Testis (tissue), 2 donors: ENCODE results near the gene RGS11.

Source experiments
- CTCF ChIP-seq, 3 experiments: fragments of 450-650 bp in 2 of 3; fragments of 200-600 bp in 1 of 3; sonication (generic) in 1 of 3; IDR thresholded peaks; one replicate each; pipeline ENCODE4 v1.5.1; 2016 to 2019; ENCODE audit warnings: antibody characterized with exemption in 3 of 3, mild to moderate bottlenecking in 2 of 3, moderate library complexity in 1 of 3
- POLR2A ChIP-seq: fragments of 450-650 bp; IDR thresholded peaks from one replicate; pipeline ENCODE4 v1.6.1; 2017; ENCODE audit warnings: antibody characterized with exemption, mild to moderate bottlenecking, moderate library complexity

GRCh38 chr16:240559-240958 is 35.2 kb downstream of the RGS11 start:
- no peak for TF ChIP-seq CTCF (IDR thresholded peaks at IDR 0.05)
- TF ChIP-seq POLR2A = no peak
